Endothelial cell of umbilical vein (primary cell): ENCODE results near the gene RSPH10B2. TPM values are rescaled to one million over a fixed set of nuclear protein-coding genes. Genes with fewer than 3 reads are reported as not detected.
A peak's percentile ranks its signal among the peaks of the same experiment; 100 is the strongest.
"Not testable (repeated sequence)": the region's sequence is repeated elsewhere in the genome, so short reads cannot be mapped to it uniquely, and the experiment has no call there.

Source experiments
- BruUV-seq: library from RNA; stranded (reverse); fragments of 400-500 nt; replicated peaks from 2 replicates; lab custom pipeline; 2021; lab: Mats Ljungman, UMichigan
- CTCF ChIA-PET: fragments of 300-600, 350-600 bp; sonication (Branson Sonifier 250); formaldehyde crosslinking; loops from one replicate; lab custom pipeline; 2021; ENCODE audit warnings: antibody characterized with exemption, inconsistent platforms; lab: Charles Lee
- POLR2A ChIA-PET: fragments of 300-600, 350-600 bp; sonication (Branson Sonifier 250); formaldehyde crosslinking; loops from one replicate; lab custom pipeline; 2021; ENCODE audit warnings: antibody characterized with exemption, inconsistent platforms; lab: Charles Lee
- DNase-seq: peaks from one replicate; pipeline ENCODE4 v3.0.0-alpha.2; 2011; ENCODE audit warnings: low read depth, low spot score
- FAIRE-seq: peaks from 2 replicates; lab custom pipeline; 2011; peaks lifted over from hg19 to GRCh38; lab: Jason Lieb, UNC
- H2AFZ ChIP-seq: 2 replicates; pipeline ENCODE4 v1.6.0; 2012; ENCODE audit warnings: low read depth, low read length, control low read depth, inconsistent platforms
- H3K27ac ChIP-seq: 2 replicates; pipeline ENCODE4 v1.5.1; 2011; ENCODE audit warnings: low read depth, mild to moderate bottlenecking, control low read depth, low read length, moderate library complexity; ENCODE audit not compliant: insufficient read depth
- H3K27me3 ChIP-seq, 2 experiments: 2 replicates each; pipeline versions ENCODE4 v1.6.0 to v1.6.1; 2011; ENCODE audit warnings: low read length in 2 of 2, mixed read lengths in 1 of 2; ENCODE audit not compliant: control insufficient read depth in 2 of 2, insufficient read depth in 2 of 2
- H3K36me3 ChIP-seq, 2 experiments: 2 replicates in 1 of 2; 3 replicates in 1 of 2; pipeline ENCODE4 v1.5.1; 2011; ENCODE audit warnings: low read length in 2 of 2, mild to moderate bottlenecking in 1 of 2, moderate library complexity in 1 of 2; ENCODE audit not compliant: control insufficient read depth in 2 of 2, insufficient read depth in 2 of 2; ENCODE audit errors: extremely low read depth in 1 of 2
- H3K4me1 ChIP-seq: 3 replicates; pipeline ENCODE4 v1.5.1; 2011; ENCODE audit warnings: mild to moderate bottlenecking, low read length; ENCODE audit not compliant: control insufficient read depth, insufficient read depth; ENCODE audit errors: extremely low read depth
- H3K4me2 ChIP-seq: 2 replicates; pipeline ENCODE4 v1.6.1; 2011; ENCODE audit warnings: low read length, control low read depth, mixed read lengths; ENCODE audit not compliant: insufficient read depth
- H3K4me3 ChIP-seq, 3 experiments: fragments of 200-600 bp in 1 of 3; sonication (generic), shearing (Covaris generic) in 1 of 3; replicated peaks in 1 of 3; 2 replicates each; pipeline ENCODE4 v1.5.1; 2011 to 2016; ENCODE audit warnings: control low read depth in 3 of 3, low read length in 3 of 3, mild to moderate bottlenecking in 2 of 3, inconsistent platforms in 1 of 3, low read depth in 1 of 3, moderate library complexity in 1 of 3; ENCODE audit not compliant: insufficient read depth in 1 of 3
- H3K79me2 ChIP-seq: 2 replicates; pipeline ENCODE4 v1.6.0; 2012; ENCODE audit warnings: low read length, inconsistent platforms; ENCODE audit not compliant: control insufficient read depth, insufficient read depth
- H3K9ac ChIP-seq: replicated peaks from 2 replicates; pipeline ENCODE3; 2011; ENCODE audit warnings: low read length, control low read depth; ENCODE audit not compliant: insufficient read depth; ENCODE audit errors: extremely low read depth
- H3K9me1 ChIP-seq: replicated peaks from 3 replicates; pipeline ENCODE4 v1.6.0; 2011; ENCODE audit warnings: mild to moderate bottlenecking, low read length; ENCODE audit not compliant: control insufficient read depth, insufficient read depth; ENCODE audit errors: extremely low read depth
- H3K9me3 ChIP-seq: replicated peaks from 2 replicates; pipeline ENCODE4 v1.5.1; 2012; ENCODE audit warnings: low read length, inconsistent platforms; ENCODE audit not compliant: control insufficient read depth, insufficient read depth
- H4K20me1 ChIP-seq: replicated peaks from 2 replicates; pipeline ENCODE3; 2011; ENCODE audit warnings: mild to moderate bottlenecking, low read length; ENCODE audit not compliant: control insufficient read depth, insufficient read depth; ENCODE audit errors: extremely low read depth
- EZH2 ChIP-seq: IDR thresholded peaks from 2 replicates; pipeline ENCODE4 v1.6.1; 2012; ENCODE audit warnings: borderline replicate concordance, low read depth, mild to moderate bottlenecking, moderate library complexity, low read length, inconsistent platforms; ENCODE audit not compliant: severe bottlenecking
- FOS ChIP-seq: IDR thresholded peaks from 2 replicates; pipeline ENCODE4 v1.6.1; 2011; ENCODE audit warnings: mild to moderate bottlenecking, low read length, moderate library complexity, borderline replicate concordance; ENCODE audit not compliant: insufficient read depth
- GATA2 ChIP-seq: IDR thresholded peaks from 2 replicates; pipeline ENCODE4 v1.7.0; 2011; ENCODE audit warnings: low read depth, mild to moderate bottlenecking, moderate library complexity, mixed read lengths, low read length; ENCODE audit not compliant: insufficient read length, insufficient read depth
- JUN ChIP-seq: IDR thresholded peaks from 2 replicates; pipeline ENCODE4 v1.6.1; 2011; ENCODE audit warnings: borderline replicate concordance, low read depth; ENCODE audit not compliant: insufficient read length, insufficient read depth
- MAX ChIP-seq: IDR thresholded peaks from 2 replicates; pipeline ENCODE4 v1.6.1; 2011; ENCODE audit not compliant: insufficient read depth, insufficient read length
- POLR2A ChIP-seq: IDR thresholded peaks from 2 replicates; pipeline ENCODE4 v1.6.1; 2012; ENCODE audit warnings: low read depth, mild to moderate bottlenecking, control low read depth, low read length
- POLR2AphosphoS5 ChIP-seq: IDR thresholded peaks from 2 replicates; pipeline ENCODE4 v1.6.1; 2012; ENCODE audit warnings: low read depth, mild to moderate bottlenecking, control low read depth, low read length, moderate library complexity; ENCODE audit not compliant: insufficient read depth
- dilution Hi-C: fragments of 300-500 bp; cut with MboI; formaldehyde crosslinking; loops from one replicate; pipeline ENCODE4 v1.15.0; 2019; ENCODE audit warnings: low sequenced_read_pairs; ENCODE audit not compliant: extremely low pct_ligation_motif_present
- intact Hi-C: fragments of 100-400 bp; cut with micrococcal nuclease; formaldehyde crosslinking; loops from one replicate; pipeline ENCODE4 v1.10.0; 2022
- polyA plus RNA-seq, 4 experiments: library from polyadenylated mRNA; depleted of rRNA in 3 of 4; stranded (reverse) in 3 of 4; unstranded in 1 of 4; fragments of >200 nt; gene quantifications; 2 replicates each; pipeline versions ENCODE4 v1.2.1 to v1.2.3, GENCODE V29; 2011 to 2012; ENCODE audit warnings: missing spikeins in 1 of 4
- total RNA-seq: library from RNA; stranded (reverse); gene quantifications from 2 replicates; pipeline ENCODE4 v1.2.3, GENCODE V29; 2021
- TF ChIP-seq, protein P1 (sequence below), 2 donors: IDR thresholded peaks; 1 replicate in 1 of 2; 2 replicates in 1 of 2; pipeline ENCODE4 v1.5.1; 2011; ENCODE audit warnings: low read length in 2 of 2, mild to moderate bottlenecking in 2 of 2, moderate library complexity in 2 of 2, control low read depth in 1 of 2, inconsistent platforms in 1 of 2, low read depth in 1 of 2; ENCODE audit not compliant: insufficient read depth in 1 of 2; ENCODE audit errors: extremely low read depth in 1 of 2

The RSPH10B2 gene
- total and polyA plus RNA-seq, 2 donors (not counting 3 experiments of a cell fraction or from before 2014, with no cell fraction given): not detected

DNA sequence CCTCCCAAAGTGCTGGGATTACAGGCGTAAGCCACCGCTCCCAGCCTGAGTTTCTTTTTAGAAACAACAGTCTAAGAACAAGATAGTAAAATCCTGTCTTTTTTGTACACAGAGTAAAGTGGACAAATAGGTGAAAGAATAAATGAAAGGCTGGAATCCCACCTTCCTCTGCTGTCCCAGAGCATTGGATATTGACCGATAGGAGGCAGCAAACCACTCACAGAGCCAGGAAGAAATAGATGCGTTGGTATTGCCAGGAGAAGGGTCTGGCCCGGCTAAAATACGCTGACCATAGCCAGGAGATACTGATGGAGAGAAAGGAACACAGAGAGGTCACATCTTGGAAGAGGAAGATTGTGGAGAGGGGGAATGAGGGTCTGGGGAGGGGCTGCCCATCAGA lies 35.8 kb upstream of the RSPH10B2 start:
- TF ChIP-seq EZH2: no peak
- TF ChIP-seq FOS: no peak
- TF ChIP-seq, protein P1, sequence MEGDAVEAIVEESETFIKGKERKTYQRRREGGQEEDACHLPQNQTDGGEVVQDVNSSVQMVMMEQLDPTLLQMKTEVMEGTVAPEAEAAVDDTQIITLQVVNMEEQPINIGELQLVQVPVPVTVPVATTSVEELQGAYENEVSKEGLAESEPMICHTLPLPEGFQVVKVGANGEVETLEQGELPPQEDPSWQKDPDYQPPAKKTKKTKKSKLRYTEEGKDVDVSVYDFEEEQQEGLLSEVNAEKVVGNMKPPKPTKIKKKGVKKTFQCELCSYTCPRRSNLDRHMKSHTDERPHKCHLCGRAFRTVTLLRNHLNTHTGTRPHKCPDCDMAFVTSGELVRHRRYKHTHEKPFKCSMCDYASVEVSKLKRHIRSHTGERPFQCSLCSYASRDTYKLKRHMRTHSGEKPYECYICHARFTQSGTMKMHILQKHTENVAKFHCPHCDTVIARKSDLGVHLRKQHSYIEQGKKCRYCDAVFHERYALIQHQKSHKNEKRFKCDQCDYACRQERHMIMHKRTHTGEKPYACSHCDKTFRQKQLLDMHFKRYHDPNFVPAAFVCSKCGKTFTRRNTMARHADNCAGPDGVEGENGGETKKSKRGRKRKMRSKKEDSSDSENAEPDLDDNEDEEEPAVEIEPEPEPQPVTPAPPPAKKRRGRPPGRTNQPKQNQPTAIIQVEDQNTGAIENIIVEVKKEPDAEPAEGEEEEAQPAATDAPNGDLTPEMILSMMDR (IDR thresholded peaks at IDR 0.05; ENCODE audit: extremely low read depth in 1 of 2, insufficient read depth in 1 of 2, low read depth in 1 of 2, low read length in 2 of 2): peak in 1 of 2 donors; percentile 2
- no peak for TF ChIP-seq POLR2AphosphoS5
- TF ChIP-seq POLR2A: no peak
- no peak for TF ChIP-seq JUN
- TF ChIP-seq MAX: no peak
- no peak for TF ChIP-seq GATA2
- no peak overlapping the region for H2AFZ ChIP-seq
- H3K36me3 ChIP-seq: no peaks in the 10 kb centered on the region
- POLR2A ChIA-PET: no interaction called here
- dilution Hi-C loops (no loop called here), intact Hi-C loops (no loop called here)
- H3K9me3 ChIP-seq: no peaks in the 10 kb centered on the region
- BruUV-seq: no TSS peak
- H3K9ac ChIP-seq: no peak overlapping the region
- no peaks in the 10 kb centered on the region for H3K79me2 ChIP-seq
- no peak for DNase-seq
- H3K9me1 ChIP-seq: no peaks in the 10 kb centered on the region
- no peak overlapping the region for H3K4me2 ChIP-seq
- no peaks in the 10 kb centered on the region for H4K20me1 ChIP-seq
- FAIRE-seq: no peak
- no peak overlapping the region for H3K27ac ChIP-seq
- no peaks in the 10 kb centered on the region for H3K27me3 ChIP-seq
- no peaks in the 10 kb centered on the region for H3K4me1 ChIP-seq
- CTCF ChIA-PET: no interaction called here
- H3K4me3 ChIP-seq: no peak overlapping the region

GRCh38 chr7:6724351-6724750 lies 29.6 kb upstream of the RSPH10B2 start:
- POLR2A ChIA-PET: not testable (repeated sequence)

More at GRCh38 chr7:6724351-6724750, 29.6 kb upstream of the RSPH10B2 start:
- H3K9me1 ChIP-seq, dilution Hi-C loops, FAIRE-seq, H2AFZ ChIP-seq, H3K4me3 ChIP-seq, H4K20me1 ChIP-seq, H3K79me2 ChIP-seq, H3K36me3 ChIP-seq, H3K4me2 ChIP-seq, H3K27ac ChIP-seq, H3K4me1 ChIP-seq, H3K27me3 ChIP-seq, intact Hi-C loops, H3K9me3 ChIP-seq, BruUV-seq, H3K9ac ChIP-seq, DNase-seq: not testable (repeated sequence)
- CTCF ChIA-PET: interaction anchor here (1.0 kb wide), 1 partner anchor 196 kb away, joined by 4 read pairs; no protein-coding TSS in a partner anchor
